Ovary (tissue), 10 donors: Measurements from ENCODE around the gene SSTR1. TPM values are rescaled to one million over a fixed set of nuclear protein-coding genes. Genes with fewer than 3 reads are reported as not detected.

Experiments
- DNase-seq, 5 donors: peaks; one replicate each; pipeline ENCODE4 v3.0.0-alpha.2; 2019 to 2020
- H3K27ac ChIP-seq, 2 donors: fragments of 200-600 bp; one replicate each; pipeline versions ENCODE4 v1.5.1 to v1.8.0; 2019 to 2022
- H3K27me3 ChIP-seq: fragments of 200-600 bp; one replicate; pipeline ENCODE4 v1.8.0; 2022
- H3K36me3 ChIP-seq: fragments of 200-600 bp; sonication (generic); one replicate; pipeline ENCODE4 v1.5.1; 2019
- H3K4me1 ChIP-seq: one replicate; pipeline ENCODE4 v1.8.1; 2013; ENCODE audit warnings: mild to moderate bottlenecking, moderate library complexity; ENCODE audit not compliant: insufficient read depth
- H3K4me3 ChIP-seq: fragments of 200-600 bp; sonication (generic); one replicate; pipeline ENCODE4 v1.5.1; 2017
- H3K9me3 ChIP-seq, 2 donors: fragments of 200-600 bp in 1 of 2; sonication (generic) in 1 of 2; one replicate each; pipeline versions ENCODE4 v1.5.1 to v1.8.1; 2013 to 2019; ENCODE audit warnings: mild to moderate bottlenecking in 1 of 2, moderate library complexity in 1 of 2
- EP300 ChIP-seq: sonication (generic); formaldehyde crosslinking; IDR thresholded peaks from one replicate; pipeline ENCODE4 v1.6.1; 2017; ENCODE audit warnings: antibody characterized with exemption
- POLR2A ChIP-seq: fragments of 450-650 bp; IDR thresholded peaks from one replicate; pipeline ENCODE4 v1.6.1; 2017; ENCODE audit warnings: antibody characterized with exemption, mild to moderate bottlenecking, moderate library complexity
- WGBS, 3 donors: extraction: QIAGEN DNeasy Blood & Tissue Kit in 1 of 3; methylation state at CpG; one replicate each; pipeline versions ENCODE4 v1.1.5 to v1.1.7; 2013 to 2017; 5-methylcytosine and 5-hydroxymethylcytosine counted together
- intact Hi-C, 4 donors: fragments of 100-400 bp; cut with DNase I; formaldehyde crosslinking; loops; one replicate each; pipeline versions ENCODE4 v1.11.0 to v1.15.1; 2022 to 2023
- long read RNA-seq, 3 donors: library from polyadenylated mRNA in 2 of 3; unstranded in 2 of 3; transcript quantifications; one replicate each; pipeline ENCODE4 v2.0.0 and lab custom pipeline, GENCODE V29; 2021 to 2026
- polyA plus RNA-seq, 2 donors: library from polyadenylated mRNA; stranded (reverse); fragments of 200-250 nt in 1 of 2; fragments of 350-450 nt in 1 of 2; fragmentation: Illumina TruSeq in 1 of 2; extraction: RNeasy Lipid Tissue Mini Kit (QIAGEN cat#74804) in 1 of 2; gene quantifications; one replicate each; pipeline ENCODE4 v1.2.3, GENCODE V29; 2013 to 2014
- total RNA-seq, 7 donors: library from RNA; depleted of rRNA in 2 of 7; stranded (reverse); fragments of >200 nt in 2 of 7; fragmentation: NEBNext Ultra II Directional in 3 of 7; extraction: Animal tissue kit (Norgen Biotek cat#: 25700) in 3 of 7; gene quantifications; one replicate each; pipeline versions ENCODE4 v1.1.0 to v1.2.4, GENCODE V29; 2016 to 2023
- TF ChIP-seq, protein P1 (sequence below), 3 donors: fragments of 450-650 bp in 2 of 3; fragments of 200-600 bp in 1 of 3; IDR thresholded peaks; one replicate each; pipeline versions ENCODE4 v1.5.1 to v1.8.0; 2016 to 2022; ENCODE audit warnings: antibody characterized with exemption in 3 of 3, mild to moderate bottlenecking in 1 of 3
- donor health status: DM: no; HTN: no; CAD: no; lungs with moderate emphysema.
- donor health status: DM: no; HTN: no; CAD: no.
- donor health status: Bipolar disorder and iron deficiency.
- donor health status: DM: yes; HTN: yes; CAD: no.
- donor health status: DM: no; HTN: no; CAD: no.
- donor health status: DM: yes; HTN: yes; CAD: no.

SSTR1 gene, protein sequence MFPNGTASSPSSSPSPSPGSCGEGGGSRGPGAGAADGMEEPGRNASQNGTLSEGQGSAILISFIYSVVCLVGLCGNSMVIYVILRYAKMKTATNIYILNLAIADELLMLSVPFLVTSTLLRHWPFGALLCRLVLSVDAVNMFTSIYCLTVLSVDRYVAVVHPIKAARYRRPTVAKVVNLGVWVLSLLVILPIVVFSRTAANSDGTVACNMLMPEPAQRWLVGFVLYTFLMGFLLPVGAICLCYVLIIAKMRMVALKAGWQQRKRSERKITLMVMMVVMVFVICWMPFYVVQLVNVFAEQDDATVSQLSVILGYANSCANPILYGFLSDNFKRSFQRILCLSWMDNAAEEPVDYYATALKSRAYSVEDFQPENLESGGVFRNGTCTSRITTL
- total RNA-seq (1 to 10 TPM in 4 of 7 donors, under 1 TPM in 3; 0.48 to 2.3 (median 1.2) TPM), polyA plus RNA-seq (1 to 10 TPM; 1.4 to 2.1 TPM)
- long read RNA-seq, donor 1, partial matches to known transcripts, result 0 of 2 reads
- long read RNA-seq, donor 1, other reads (novel, unspliced or antisense), result 2 of 2 reads
- long read RNA-seq, donor 2, result 0 reads
- long read RNA-seq, donor 3, result 0 reads

DNA sequence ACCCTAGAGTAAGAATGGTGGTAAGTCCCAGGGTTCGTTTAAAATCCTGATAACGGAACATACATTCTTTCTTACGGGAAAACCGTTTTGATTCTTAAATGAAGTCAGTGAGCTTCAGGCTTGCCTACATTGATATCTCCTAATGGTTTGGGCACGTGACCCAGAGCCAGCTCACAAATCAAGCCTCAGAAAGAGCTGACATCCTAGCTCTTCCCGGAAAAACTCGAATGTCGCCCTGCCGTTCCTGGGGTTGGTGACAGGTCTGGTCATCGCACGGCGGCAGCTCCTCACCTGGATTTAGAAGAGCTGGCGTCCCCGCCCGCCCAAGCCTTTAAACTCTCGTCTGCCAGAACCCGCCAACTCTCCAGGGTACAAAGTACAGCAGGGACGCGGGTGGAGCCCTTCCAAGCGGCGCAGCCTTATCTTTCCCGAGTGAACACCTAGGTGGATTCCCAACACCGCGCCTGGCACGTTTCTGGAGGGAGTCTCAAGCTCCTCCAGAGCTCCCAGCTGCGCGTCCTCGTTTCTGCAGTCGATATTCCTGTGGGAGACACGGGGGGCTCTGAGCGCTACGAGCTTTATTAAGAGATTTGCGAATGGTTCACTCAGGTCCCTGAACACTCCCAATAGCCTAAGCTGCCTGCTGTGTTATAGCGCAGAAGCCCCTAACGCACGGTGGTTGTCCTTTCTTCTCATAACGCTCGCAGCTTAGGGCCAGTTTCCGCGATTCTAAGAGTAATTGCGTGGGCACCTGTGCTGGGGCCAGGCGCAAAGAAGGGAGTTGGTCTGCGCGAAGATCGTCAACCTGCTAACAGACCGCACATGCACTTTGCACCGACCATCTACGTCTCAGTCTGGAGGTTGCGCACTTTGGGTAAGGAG, at the start of gene SSTR1:
Gene SSTR1 (plus strand): TSS at position 169 of the 882 bp plus-strand sequence. CDS start 1,486 bp downstream, outside the sequence.
- Histone ChIP-seq H3K4me3 (peak within 1 kb of the TSS; percentile 9), H3K27me3 (no peaks in the 10 kb centered on the region), H3K27ac (no peak within 1 kb of the TSS), H3K9me3 (no peaks in the 10 kb centered on the region), H3K36me3 (no peaks in the 10 kb centered on the region), H3K4me1 (peaks cover 4% of the 10 kb centered on the region)
- 1% methylated on average over 49 of the region's 49 CpGs for WGBS, 3 donors
- no peak for TF ChIP-seq EP300
- TF ChIP-seq, protein P1, sequence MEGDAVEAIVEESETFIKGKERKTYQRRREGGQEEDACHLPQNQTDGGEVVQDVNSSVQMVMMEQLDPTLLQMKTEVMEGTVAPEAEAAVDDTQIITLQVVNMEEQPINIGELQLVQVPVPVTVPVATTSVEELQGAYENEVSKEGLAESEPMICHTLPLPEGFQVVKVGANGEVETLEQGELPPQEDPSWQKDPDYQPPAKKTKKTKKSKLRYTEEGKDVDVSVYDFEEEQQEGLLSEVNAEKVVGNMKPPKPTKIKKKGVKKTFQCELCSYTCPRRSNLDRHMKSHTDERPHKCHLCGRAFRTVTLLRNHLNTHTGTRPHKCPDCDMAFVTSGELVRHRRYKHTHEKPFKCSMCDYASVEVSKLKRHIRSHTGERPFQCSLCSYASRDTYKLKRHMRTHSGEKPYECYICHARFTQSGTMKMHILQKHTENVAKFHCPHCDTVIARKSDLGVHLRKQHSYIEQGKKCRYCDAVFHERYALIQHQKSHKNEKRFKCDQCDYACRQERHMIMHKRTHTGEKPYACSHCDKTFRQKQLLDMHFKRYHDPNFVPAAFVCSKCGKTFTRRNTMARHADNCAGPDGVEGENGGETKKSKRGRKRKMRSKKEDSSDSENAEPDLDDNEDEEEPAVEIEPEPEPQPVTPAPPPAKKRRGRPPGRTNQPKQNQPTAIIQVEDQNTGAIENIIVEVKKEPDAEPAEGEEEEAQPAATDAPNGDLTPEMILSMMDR (IDR thresholded peaks at IDR 0.05), result no peak
- TF ChIP-seq POLR2A, result no peak
- DNase-seq, result no peak
- intact Hi-C loops, result no loop called here

DNA sequence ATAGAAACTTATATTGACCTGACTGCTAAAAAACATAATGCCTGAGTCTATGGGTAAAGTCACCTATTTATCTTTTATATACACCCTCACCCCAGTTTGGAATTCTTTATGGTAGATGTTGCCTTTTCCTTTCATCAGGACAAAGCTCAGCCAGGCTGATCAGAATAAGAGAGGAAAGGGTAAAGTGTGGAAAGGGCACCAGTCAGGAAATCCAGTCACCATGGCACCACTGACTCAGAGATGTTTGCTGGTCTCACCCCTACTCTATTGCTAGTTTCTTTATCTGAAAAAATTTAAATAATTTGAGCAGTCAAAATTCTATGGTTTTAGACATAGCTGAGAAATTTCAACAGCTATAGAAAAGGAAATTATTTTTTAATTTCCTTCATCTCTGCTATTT, 49.2 kb upstream of the SSTR1 start:
- no peaks in the 10 kb centered on the region for H3K36me3 ChIP-seq
- no peak overlapping the region for H3K4me3 ChIP-seq
- no peaks in the 10 kb centered on the region for H3K9me3 ChIP-seq
- H3K4me1 ChIP-seq, result no peaks in the 10 kb centered on the region
- H3K27me3 ChIP-seq, result no peaks in the 10 kb centered on the region
- TF ChIP-seq POLR2A (no peak), EP300 (no peak)
- TF ChIP-seq, protein P1 (IDR thresholded peaks at IDR 0.05), result no peak
- H3K27ac ChIP-seq, result no peak overlapping the region
- intact Hi-C loops, result no loop called here
- no peak for DNase-seq

DNA sequence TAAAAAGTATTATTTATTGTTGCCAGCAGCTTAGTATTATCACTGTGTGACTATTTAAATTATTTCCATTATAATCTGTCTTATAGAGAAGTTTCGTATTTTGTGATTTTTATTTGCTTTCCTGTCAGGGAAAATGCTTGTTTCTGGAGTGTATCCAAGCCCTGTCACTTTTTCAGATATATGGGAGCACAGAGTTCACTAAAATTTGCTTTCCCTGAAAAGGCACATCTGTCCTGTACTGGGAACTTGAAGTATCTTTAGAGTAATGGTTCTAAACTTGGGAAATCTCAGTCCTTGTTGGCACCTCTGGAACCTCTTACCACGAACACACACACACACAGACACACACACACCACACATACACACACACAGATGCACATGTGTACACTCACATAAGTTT, 39.3 kb upstream of the SSTR1 start:
- 47 to 52% (median 50%) methylated on average over 2 of the region's 2 CpGs for WGBS, 3 donors
- H3K27me3 ChIP-seq, result no peaks in the 10 kb centered on the region
- intact Hi-C loops, result no loop called here
- no peak for DNase-seq
- TF ChIP-seq EP300, result no peak
- TF ChIP-seq, protein P1 (IDR thresholded peaks at IDR 0.05), result no peak
- TF ChIP-seq POLR2A, result no peak
- no peaks in the 10 kb centered on the region for H3K9me3 ChIP-seq
- H3K36me3 ChIP-seq, result no peaks in the 10 kb centered on the region
- H3K27ac ChIP-seq, result no peak overlapping the region
- no peak overlapping the region for H3K4me3 ChIP-seq
- H3K4me1 ChIP-seq, result no peaks in the 10 kb centered on the region

DNA sequence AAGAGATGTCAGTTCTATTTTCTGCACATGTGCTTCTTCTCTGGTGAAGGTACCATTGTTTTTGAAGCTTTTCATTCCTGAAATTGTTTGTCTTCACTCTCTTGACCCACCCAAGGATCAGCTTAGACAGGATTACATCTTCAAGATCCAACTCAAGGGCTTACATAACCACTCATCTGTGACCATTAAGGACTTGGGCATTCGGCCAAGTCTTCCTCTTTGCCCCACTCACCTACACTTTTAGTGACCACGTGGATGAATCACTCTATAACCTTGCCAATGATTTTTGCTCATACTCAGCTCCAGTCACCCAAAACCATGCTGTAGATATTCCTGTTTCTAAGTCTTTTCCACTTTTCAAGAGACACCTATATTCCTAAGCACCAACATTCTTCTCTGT, 36.5 kb upstream of the SSTR1 start:
- H3K27ac ChIP-seq, result no peak overlapping the region
- H3K27me3 ChIP-seq, result no peaks in the 10 kb centered on the region
- H3K4me1 ChIP-seq, result no peaks in the 10 kb centered on the region
- DNase-seq, result no peak
- H3K36me3 ChIP-seq, result no peaks in the 10 kb centered on the region
- intact Hi-C loops, result no loop called here
- 53 to 57% (median 54%) methylated on average over 2 of the region's 2 CpGs for WGBS, 3 donors
- TF ChIP-seq, protein P1 (IDR thresholded peaks at IDR 0.05), result no peak
- no peak for TF ChIP-seq POLR2A
- TF ChIP-seq EP300, result no peak
- no peaks in the 10 kb centered on the region for H3K9me3 ChIP-seq
- no peak overlapping the region for H3K4me3 ChIP-seq
